HG03469 (cell line): ENCODE results near the gene KRTAP10-5.
"Not testable (repeated sequence)": the region's sequence is repeated elsewhere in the genome, so short reads cannot be mapped to it uniquely, and the experiment has no call there.

Experiments used
- ATAC-seq: cut with Tn5 transposase; IDR thresholded peaks from one replicate; pipeline ENCODE4 v1.9.1; 2021; ENCODE audit warnings: mild to moderate bottlenecking, moderate library complexity, moderate number of reproducible peaks; ENCODE audit not compliant: unreplicated experiment

Gene KRTAP10-5

DNA sequence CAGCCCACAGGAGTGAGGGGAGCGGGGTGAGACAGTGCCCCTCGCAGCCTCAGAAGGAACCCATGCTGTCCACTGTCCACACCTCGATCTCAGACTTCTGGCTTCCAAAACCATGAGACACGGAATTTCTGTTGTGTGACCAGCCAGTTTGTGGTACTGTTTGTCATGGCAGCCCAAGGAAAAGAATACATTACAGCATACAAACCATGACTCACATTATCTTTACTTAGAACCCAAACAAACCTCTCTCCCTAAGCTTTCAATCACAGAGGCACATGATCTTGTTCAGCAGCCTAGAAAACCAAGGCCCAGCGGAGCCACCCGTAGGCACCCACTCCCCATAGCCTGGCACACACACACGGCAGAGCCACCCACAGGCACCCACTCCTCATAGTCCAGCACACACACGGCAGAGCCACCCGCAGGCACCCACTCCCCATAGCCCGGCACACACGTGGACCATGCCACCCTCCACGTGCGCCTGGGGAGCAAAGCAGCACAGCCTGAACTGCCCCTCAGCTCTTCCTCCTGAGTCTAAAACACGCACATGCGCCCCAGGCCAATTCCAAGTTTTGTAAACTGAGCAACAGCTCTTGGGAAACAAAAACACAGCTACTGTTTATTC is 7.3 kb downstream of the KRTAP10-5 start:
- ATAC-seq: no peak

- ATAC-seq: no peak
These were observed 8.3 kb downstream of the KRTAP10-5 start for GRCh38 chr21:44571844-44572782.

DNA sequence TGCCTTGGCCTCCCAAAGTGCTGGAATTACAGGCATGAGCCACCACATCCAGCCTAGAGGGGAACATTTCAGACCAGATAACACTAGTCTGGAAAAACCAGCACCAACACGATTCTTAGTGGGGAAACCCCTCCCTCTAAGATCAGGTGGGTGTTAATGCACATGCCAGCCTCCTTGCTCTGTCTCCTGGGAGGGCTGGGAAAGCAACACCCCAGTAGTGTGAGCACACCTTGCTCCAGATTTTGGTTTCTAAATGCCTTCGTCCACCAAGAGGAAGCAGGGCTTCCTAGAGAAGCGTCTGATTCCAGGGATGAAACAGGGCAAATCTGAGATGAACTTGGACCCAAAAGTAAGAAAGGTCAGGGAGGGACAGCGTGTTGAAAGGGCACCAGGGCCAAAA is 9.1 kb downstream of the KRTAP10-5 start:
- ATAC-seq: no peak

DNA sequence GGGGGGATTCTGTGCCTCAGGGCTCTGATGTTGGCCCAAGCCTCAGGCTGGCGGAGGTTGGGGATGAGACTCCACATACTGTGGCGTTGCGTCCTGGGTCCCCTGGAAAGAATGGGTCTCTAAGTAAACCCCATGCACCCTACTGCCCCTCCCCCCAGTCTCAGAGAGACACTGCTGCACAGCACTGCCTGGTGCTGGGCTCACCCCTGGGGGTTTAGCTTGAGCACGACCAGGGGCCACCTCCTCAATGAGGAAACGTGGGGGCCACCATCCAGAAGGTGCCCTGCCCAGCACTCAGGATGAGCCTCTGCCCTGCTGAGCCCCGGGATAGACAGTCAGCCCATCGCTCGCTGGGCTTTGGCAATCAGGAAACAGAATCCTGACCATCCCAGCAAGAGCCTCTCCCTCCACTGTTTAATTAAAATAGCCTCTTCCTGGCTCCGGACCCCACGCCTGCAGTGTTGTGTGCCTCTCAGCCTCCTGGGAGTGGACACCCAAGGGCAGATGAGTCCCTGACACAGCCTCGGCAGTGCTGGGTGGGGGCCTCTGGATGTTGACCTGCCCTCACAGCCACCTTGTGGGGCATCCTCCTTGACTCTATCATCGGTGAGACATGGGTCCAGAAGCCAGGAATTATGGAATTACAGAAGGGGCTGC is 10.4 kb downstream of the KRTAP10-5 start:
- no peak for ATAC-seq

DNA sequence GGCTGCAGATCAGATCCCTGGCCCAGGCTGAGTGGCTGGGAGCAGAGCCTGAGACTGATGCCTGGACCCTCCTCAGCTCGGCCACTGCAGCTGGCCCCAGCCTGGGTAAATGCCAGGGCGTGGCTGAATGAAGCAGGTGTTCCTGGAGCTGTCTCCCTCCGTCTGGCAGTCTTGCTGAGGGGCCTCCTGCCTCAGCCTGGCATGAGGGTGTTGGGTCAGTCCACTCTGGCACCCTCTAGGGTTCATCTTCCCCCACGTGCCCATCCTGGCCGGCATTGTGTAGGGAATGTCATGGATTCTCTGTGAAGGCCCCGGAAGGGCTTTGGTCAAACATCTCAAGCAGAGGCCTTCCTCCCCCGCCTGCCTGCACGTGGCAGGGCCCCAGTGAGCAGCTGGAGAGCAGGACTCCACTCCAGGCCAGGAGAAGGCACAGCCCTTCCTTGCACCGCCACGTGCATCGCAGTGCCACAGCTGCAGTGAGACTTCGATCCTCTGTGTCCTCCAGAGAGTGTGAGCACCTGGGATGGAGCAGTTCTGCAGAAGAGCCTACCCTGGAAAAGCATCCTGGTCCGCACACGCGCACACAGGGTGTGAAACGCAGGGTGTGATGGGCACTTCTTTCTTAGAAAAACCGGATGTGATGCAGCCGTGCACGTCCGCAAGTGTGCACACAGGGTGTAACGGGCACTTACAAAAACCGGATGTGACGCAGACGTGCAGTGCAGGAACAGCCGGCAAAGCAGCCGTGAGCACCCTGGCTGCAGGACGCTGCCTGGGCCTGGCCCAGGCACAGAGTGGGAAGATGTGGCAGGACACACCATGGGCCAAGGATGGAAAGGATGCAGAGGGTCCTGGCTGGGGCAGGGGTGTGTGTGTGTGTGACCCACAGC is 11.5 kb downstream of the KRTAP10-5 start:
- no peak for ATAC-seq

- no peak for ATAC-seq
These were observed 12.1 kb downstream of the KRTAP10-5 start for GRCh38 chr21:44568261-44568660.

GRCh38 chr21:44567481-44568171 is 12.8 kb downstream of the KRTAP10-5 start:
- no peak for ATAC-seq

DNA sequence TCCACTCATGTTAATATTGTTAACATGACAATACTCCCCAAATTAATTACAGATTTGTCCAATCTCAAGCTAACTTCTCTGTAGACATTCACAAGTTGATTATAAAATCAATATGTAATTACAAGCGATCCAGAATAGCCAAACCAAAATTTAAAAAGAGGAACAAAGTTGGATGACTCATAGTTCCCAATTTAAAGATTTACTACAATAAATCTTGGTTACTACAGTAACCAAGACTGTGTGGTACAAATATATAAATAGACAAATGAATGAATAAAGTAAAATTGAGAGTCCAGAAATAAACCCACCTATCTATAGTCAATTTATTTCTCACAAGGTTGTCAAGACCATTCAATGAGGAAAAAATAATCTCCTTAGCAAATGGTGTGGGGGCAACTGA is 14.0 kb downstream of the KRTAP10-5 start:
- no peak for ATAC-seq

DNA sequence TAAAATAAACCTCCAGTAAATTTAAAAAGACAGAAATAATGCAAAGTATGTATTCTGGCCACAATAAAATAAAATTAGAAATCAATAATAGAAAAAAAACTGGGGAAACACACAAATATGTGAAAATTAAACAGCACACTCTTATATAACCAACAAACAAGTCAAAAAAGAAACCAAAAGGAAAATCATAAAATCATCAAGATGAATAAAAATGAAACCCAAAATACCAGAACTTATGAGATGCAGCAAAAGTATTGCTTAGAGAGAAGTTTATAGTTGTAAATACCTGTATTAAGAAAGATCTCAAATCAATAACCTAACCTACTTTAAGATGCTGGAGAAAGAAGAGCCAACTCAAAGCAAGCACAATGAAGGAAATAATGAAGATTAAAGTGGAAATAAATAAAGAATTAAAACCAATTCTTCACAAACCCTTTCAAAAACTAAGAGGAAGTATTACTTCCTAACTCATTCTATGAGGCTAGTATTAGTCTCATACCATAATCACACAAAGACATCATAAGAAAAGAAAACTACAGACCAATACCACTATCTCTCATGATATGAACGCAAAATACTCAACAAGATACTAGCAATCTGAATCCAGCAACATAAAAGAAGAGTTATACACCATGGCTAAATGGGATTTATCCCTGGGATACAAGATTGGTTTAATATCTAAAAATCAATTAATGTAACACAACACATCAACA is 15.4 kb downstream of the KRTAP10-5 start:
- no peak for ATAC-seq

DNA sequence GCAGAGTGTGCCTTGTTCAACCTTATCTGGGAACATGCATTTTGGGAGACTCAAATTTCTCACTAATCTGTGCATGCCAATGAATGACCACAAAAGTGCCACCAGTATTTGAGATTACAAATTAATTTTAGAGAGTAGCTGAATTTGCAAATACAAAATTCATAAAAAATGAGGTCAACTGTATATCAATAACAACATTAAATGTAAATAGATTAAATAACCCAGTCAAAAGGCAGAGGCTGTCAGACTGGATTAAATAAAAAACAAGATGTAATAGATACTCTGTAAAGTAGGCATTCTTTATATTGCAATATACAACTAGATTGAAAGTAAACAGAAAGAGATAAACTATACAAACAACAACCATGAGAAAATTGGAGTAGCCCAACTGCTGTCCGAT is 16.3 kb downstream of the KRTAP10-5 start:
- no peak for ATAC-seq

DNA sequence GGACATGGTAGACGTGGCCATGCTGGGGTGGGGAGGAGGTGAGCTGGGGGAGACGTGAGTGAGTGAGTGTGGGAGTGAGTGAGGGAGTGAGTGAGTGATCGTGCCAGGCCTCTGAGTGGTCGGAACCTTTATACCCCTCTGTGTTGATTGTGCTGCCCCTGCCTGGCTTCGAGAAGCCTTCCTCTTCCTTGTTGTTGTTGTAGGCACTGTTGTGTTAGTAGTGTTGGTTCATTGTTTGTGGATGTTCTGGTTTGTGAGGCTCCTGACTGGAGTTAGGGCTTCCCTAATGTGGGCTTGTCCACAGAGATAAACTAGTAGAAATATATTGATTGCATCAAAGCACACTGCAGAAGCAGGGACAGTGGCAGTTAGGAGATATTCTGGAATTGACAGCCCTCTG is 21.7 kb downstream of the KRTAP10-5 start, which contains the start of gene KRTAP10-3:
TSS of gene KRTAP10-3 (minus strand) at position 101 of the 400 bp plus-strand sequence. CDS start at position 21, 80 bp downstream.
- no peak for ATAC-seq

GRCh38 chr21:44558329-44558675 is 22.1 kb downstream of the KRTAP10-5 start:
- ATAC-seq: not testable (repeated sequence)

GRCh38 chr21:44557491-44558328 is 22.7 kb downstream of the KRTAP10-5 start:
- ATAC-seq: no peak

- no peak for ATAC-seq
These were observed 23.5 kb downstream of the KRTAP10-5 start for GRCh38 chr21:44556879-44557278.

GRCh38 chr21:44555200-44555875 is 25.1 kb downstream of the KRTAP10-5 start:
- ATAC-seq: no peak

GRCh38 chr21:44552681-44553080 is 27.7 kb downstream of the KRTAP10-5 start:
- ATAC-seq: no peak

- no peak for ATAC-seq
These were observed 28.3 kb downstream of the KRTAP10-5 start for GRCh38 chr21:44552136-44552535.
